CD14-positive monocyte (primary cell): ENCODE measurements around the gene IFT57. TPM values are rescaled to one million over a fixed set of nuclear protein-coding genes. Genes with fewer than 3 reads are reported as not detected.

Experiments
- DNase-seq, 3 donors: peaks; one replicate each; pipeline ENCODE4 v3.0.0-alpha.2; 2011 to 2022
- H2AFZ ChIP-seq: 2 replicates; pipeline ENCODE4 v1.6.0; 2012; ENCODE audit warnings: mild to moderate bottlenecking, low read depth, low read length, inconsistent platforms; ENCODE audit not compliant: insufficient read depth, poor library complexity, severe bottlenecking
- H3K27ac ChIP-seq, 2 donors: 1 replicate in 1 of 2; 2 replicates in 1 of 2; pipeline ENCODE4 v1.5.1; 2012 to 2013; ENCODE audit warnings: low read length in 2 of 2, control low read depth in 1 of 2, inconsistent platforms in 1 of 2, low read depth in 1 of 2, mild to moderate bottlenecking in 1 of 2
- H3K27me3 ChIP-seq, 2 donors: one replicate each; pipeline versions ENCODE4 v1.6.0 to v1.6.1; 2011 to 2013; ENCODE audit warnings: low read length in 2 of 2; ENCODE audit not compliant: control insufficient read depth in 2 of 2, insufficient read depth in 2 of 2
- H3K36me3 ChIP-seq, 2 donors: replicated peaks in 1 of 2; 1 replicate in 1 of 2; 2 replicates in 1 of 2; pipeline versions ENCODE4 v1.5.1 to v1.6.1; 2012 to 2013; ENCODE audit warnings: low read length in 2 of 2, control low read depth in 1 of 2, inconsistent platforms in 1 of 2, mild to moderate bottlenecking in 1 of 2; ENCODE audit not compliant: insufficient read depth in 2 of 2, control insufficient read depth in 1 of 2
- H3K4me1 ChIP-seq, 2 donors: 1 replicate in 1 of 2; 2 replicates in 1 of 2; pipeline versions ENCODE4 v1.5.1 to v1.6.1; 2012 to 2013; ENCODE audit warnings: low read length in 2 of 2, control low read depth in 1 of 2, inconsistent platforms in 1 of 2, mild to moderate bottlenecking in 1 of 2, moderate library complexity in 1 of 2; ENCODE audit not compliant: insufficient read depth in 2 of 2, control insufficient read depth in 1 of 2
- H3K4me2 ChIP-seq: replicated peaks from 2 replicates; pipeline ENCODE3; 2012; ENCODE audit warnings: low read length, moderate library complexity, mild to moderate bottlenecking; ENCODE audit not compliant: poor library complexity, severe bottlenecking; ENCODE audit errors: extremely low read depth
- H3K4me3 ChIP-seq, 3 experiments: fragments of 200-600 bp in 1 of 3; sonication (generic) in 1 of 3; replicated peaks in 1 of 3; 1 replicate in 2 of 3; 2 replicates in 1 of 3; pipeline ENCODE4 v1.5.1; 2011 to 2013; ENCODE audit warnings: low read length in 3 of 3, mild to moderate bottlenecking in 3 of 3, control low read depth in 2 of 3, low read depth in 2 of 3, inconsistent platforms in 1 of 3, moderate library complexity in 1 of 3
- H3K79me2 ChIP-seq: 2 replicates; pipeline ENCODE4 v1.6.0; 2012; ENCODE audit warnings: mild to moderate bottlenecking, control low read depth, inconsistent platforms, low read length, moderate library complexity; ENCODE audit not compliant: insufficient read depth
- H3K9ac ChIP-seq: 2 replicates; pipeline ENCODE4 v1.6.0; 2017; ENCODE audit warnings: low read length, mild to moderate bottlenecking; ENCODE audit not compliant: insufficient read depth, poor library complexity, severe bottlenecking
- H3K9me3 ChIP-seq, 2 donors: replicated peaks in 1 of 2; 1 replicate in 1 of 2; 2 replicates in 1 of 2; pipeline versions ENCODE4 v1.5.1 to v1.6.1; 2012 to 2013; ENCODE audit warnings: low read length in 2 of 2, control low read depth in 1 of 2; ENCODE audit not compliant: control insufficient read depth in 1 of 2, insufficient read depth in 1 of 2
- H4K20me1 ChIP-seq: 2 replicates; pipeline ENCODE4 v1.6.0; 2012; ENCODE audit warnings: mild to moderate bottlenecking, low read length, control low read depth, moderate library complexity; ENCODE audit not compliant: insufficient read depth
- H3K27ac Mint-ChIP-seq, 7 donors: one replicate each; pipeline ENCODE4 v1.8.0; 2020; ENCODE audit warnings: mild to moderate bottlenecking in 7 of 7, mixed read lengths in 7 of 7, moderate library complexity in 6 of 7, inconsistent platforms in 2 of 7
- H3K27me3 Mint-ChIP-seq, 3 donors: one replicate each; pipeline ENCODE4 v1.8.0; 2021 to 2022; ENCODE audit warnings: low read depth in 3 of 3, mild to moderate bottlenecking in 3 of 3, mixed read lengths in 3 of 3, moderate library complexity in 3 of 3, inconsistent platforms in 1 of 3
- H3K36me3 Mint-ChIP-seq, 2 donors: one replicate each; pipeline ENCODE4 v1.8.0; 2020; ENCODE audit warnings: mixed read lengths in 2 of 2, inconsistent platforms in 1 of 2, mild to moderate bottlenecking in 1 of 2
- H3K4me1 Mint-ChIP-seq: one replicate; pipeline ENCODE4 v1.8.0; 2020; ENCODE audit warnings: mild to moderate bottlenecking, mixed read lengths
- H3K4me3 Mint-ChIP-seq, 2 donors: one replicate each; pipeline ENCODE4 v1.8.0; 2020; ENCODE audit warnings: mild to moderate bottlenecking in 2 of 2, mixed read lengths in 2 of 2, moderate library complexity in 1 of 2
- H3K9me3 Mint-ChIP-seq, 7 donors: one replicate each; pipeline ENCODE4 v1.8.0; 2020 to 2022; ENCODE audit warnings: mixed read lengths in 7 of 7, mild to moderate bottlenecking in 6 of 7, moderate library complexity in 6 of 7, inconsistent platforms in 2 of 7
- WGBS: methylation state at CpG from one replicate; pipeline ENCODE4 v1.1.5; 2013; ENCODE audit warnings: missing lambda C conversion rate; ENCODE audit not compliant: insufficient coverage; 5-methylcytosine and 5-hydroxymethylcytosine counted together
- intact Hi-C, 2 donors: fragments of 100-400 bp; cut with micrococcal nuclease; formaldehyde crosslinking; loops; one replicate each; pipeline versions ENCODE4 v1.15.0 to v1.15.1; 2023
- polyA plus RNA-seq, 3 donors: library from polyadenylated mRNA; depleted of rRNA in 1 of 3; unstranded in 2 of 3; stranded (reverse) in 1 of 3; fragments of 300-500 nt in 2 of 3; fragments of >200 nt in 1 of 3; fragmentation: Illumina TruSeq in 2 of 3; gene quantifications; 1 replicate in 2 of 3; 2 replicates in 1 of 3; pipeline ENCODE4 v1.2.3, GENCODE V29; 2012 to 2021
- TF ChIP-seq, protein P1 (sequence below): fragments of 200-600 bp; IDR thresholded peaks from one replicate; pipeline ENCODE4 v1.8.0; 2022; ENCODE audit warnings: antibody characterized with exemption, mild to moderate bottlenecking

Gene IFT57
- polyA plus RNA-seq, 3 donors: 4.9 to 22.9 (median 15.1) TPM

DNA sequence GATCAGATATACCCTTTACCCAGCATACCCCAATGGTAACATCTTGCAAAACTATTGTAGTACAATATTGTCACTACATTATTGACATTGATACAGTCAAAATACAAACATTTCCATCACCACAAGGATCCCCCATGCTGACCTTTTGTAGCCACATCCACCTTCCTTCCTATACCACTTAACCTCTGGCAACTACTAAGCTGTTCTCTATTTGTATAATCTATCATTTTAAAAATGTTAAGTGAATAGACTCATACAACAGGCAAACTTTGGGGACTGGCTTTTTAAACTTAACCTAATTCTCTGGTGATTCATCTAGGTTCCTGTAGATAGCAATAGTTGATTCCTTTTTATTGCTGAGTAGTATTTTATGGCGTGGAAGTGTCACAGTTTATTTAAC lies 29.6 kb upstream of the IFT57 start:
- intact Hi-C loops: no loop called here
- Histone ChIP-seq H3K9me3 (no peaks in the 10 kb centered on the region), H3K27ac (no peak overlapping the region), H3K9ac (no peak overlapping the region), H3K27me3 (no peaks in the 10 kb centered on the region), H3K4me3 (no peak overlapping the region), H3K79me2 (no peaks in the 10 kb centered on the region), H3K36me3 (no peaks in the 10 kb centered on the region), H3K4me1 (peaks cover 0 to 3% of the 10 kb centered on the region in 2 donors), H4K20me1 (no peaks in the 10 kb centered on the region), H2AFZ (no peak overlapping the region), H3K4me2 (no peak overlapping the region)
- peaks cover 15% of the 10 kb centered on the region for H3K4me1 Mint-ChIP-seq
- peaks cover 0 to 4% (median 0%) of the 10 kb centered on the region in 7 donors for H3K9me3 Mint-ChIP-seq
- TF ChIP-seq, protein P1, sequence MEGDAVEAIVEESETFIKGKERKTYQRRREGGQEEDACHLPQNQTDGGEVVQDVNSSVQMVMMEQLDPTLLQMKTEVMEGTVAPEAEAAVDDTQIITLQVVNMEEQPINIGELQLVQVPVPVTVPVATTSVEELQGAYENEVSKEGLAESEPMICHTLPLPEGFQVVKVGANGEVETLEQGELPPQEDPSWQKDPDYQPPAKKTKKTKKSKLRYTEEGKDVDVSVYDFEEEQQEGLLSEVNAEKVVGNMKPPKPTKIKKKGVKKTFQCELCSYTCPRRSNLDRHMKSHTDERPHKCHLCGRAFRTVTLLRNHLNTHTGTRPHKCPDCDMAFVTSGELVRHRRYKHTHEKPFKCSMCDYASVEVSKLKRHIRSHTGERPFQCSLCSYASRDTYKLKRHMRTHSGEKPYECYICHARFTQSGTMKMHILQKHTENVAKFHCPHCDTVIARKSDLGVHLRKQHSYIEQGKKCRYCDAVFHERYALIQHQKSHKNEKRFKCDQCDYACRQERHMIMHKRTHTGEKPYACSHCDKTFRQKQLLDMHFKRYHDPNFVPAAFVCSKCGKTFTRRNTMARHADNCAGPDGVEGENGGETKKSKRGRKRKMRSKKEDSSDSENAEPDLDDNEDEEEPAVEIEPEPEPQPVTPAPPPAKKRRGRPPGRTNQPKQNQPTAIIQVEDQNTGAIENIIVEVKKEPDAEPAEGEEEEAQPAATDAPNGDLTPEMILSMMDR: no peak
- H3K36me3 Mint-ChIP-seq: no peaks in the 10 kb centered on the region
- no peak for DNase-seq
- H3K27ac Mint-ChIP-seq: no peak overlapping the region
- no peaks in the 10 kb centered on the region for H3K27me3 Mint-ChIP-seq
- H3K4me3 Mint-ChIP-seq: no peak overlapping the region
- WGBS: no CpG with 5 or more reads among the region's 1 CpG

DNA sequence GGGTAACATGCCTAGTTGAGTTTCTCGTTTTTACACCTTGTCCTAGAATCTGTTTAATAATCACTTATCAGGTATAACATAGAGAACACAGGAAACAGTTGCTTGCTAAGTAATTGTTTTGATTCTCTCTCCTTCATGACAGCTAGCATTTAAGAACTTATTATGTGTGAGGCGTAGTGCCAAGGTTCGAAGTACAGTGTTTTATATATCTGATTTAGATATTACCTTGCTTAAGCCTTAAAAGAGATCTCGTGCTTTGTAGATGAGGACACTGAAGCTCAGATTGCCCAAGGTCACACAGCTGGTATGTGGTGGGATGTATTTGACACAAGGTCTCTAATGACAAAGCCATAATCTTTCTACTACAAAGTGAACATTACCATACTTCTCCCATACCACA lies 29.0 kb upstream of the IFT57 start:
- H3K4me3 ChIP-seq: no peak overlapping the region
- peaks cover 0 to 4% (median 0%) of the 10 kb centered on the region in 7 donors for H3K9me3 Mint-ChIP-seq
- H3K4me2 ChIP-seq: no peak overlapping the region
- no peaks in the 10 kb centered on the region for H3K27me3 Mint-ChIP-seq
- H3K4me1 Mint-ChIP-seq: peaks cover 10% of the 10 kb centered on the region
- H3K27ac ChIP-seq: no peak overlapping the region
- 100% methylated on average over 2 of the region's 4 CpGs for WGBS
- no peak for DNase-seq
- no peaks in the 10 kb centered on the region for H4K20me1 ChIP-seq
- intact Hi-C loops: no loop called here
- no peaks in the 10 kb centered on the region for H3K36me3 ChIP-seq
- peaks cover 0 to under 1% of the 10 kb centered on the region in 2 donors for H3K4me1 ChIP-seq
- H3K79me2 ChIP-seq: no peaks in the 10 kb centered on the region
- no peak overlapping the region for H3K27ac Mint-ChIP-seq
- no peaks in the 10 kb centered on the region for H3K27me3 ChIP-seq
- H2AFZ ChIP-seq: no peak overlapping the region
- H3K9ac ChIP-seq: no peak overlapping the region
- H3K9me3 ChIP-seq: no peaks in the 10 kb centered on the region
- TF ChIP-seq, protein P1: no peak
- H3K36me3 Mint-ChIP-seq: no peaks in the 10 kb centered on the region
- H3K4me3 Mint-ChIP-seq: no peak overlapping the region
